Tibial nerve (tissue), 3 donors: ENCODE results near the gene PERCC1.

Source experiments
- CTCF ChIP-seq, 5 experiments: fragments of 200-600 bp in 3 of 5; fragments of 450-650 bp in 2 of 5; sonication (generic) in 3 of 5; IDR thresholded peaks; one replicate each; pipeline ENCODE4 v1.5.1; 2016 to 2019; ENCODE audit warnings: antibody characterized with exemption in 5 of 5, mild to moderate bottlenecking in 3 of 5, moderate library complexity in 2 of 5
- POLR2A ChIP-seq, 2 donors: fragments of 450-650 bp; IDR thresholded peaks; one replicate each; pipeline ENCODE4 v1.6.1; 2017; ENCODE audit warnings: antibody characterized with exemption in 2 of 2, mild to moderate bottlenecking in 2 of 2, moderate library complexity in 2 of 2

DNA sequence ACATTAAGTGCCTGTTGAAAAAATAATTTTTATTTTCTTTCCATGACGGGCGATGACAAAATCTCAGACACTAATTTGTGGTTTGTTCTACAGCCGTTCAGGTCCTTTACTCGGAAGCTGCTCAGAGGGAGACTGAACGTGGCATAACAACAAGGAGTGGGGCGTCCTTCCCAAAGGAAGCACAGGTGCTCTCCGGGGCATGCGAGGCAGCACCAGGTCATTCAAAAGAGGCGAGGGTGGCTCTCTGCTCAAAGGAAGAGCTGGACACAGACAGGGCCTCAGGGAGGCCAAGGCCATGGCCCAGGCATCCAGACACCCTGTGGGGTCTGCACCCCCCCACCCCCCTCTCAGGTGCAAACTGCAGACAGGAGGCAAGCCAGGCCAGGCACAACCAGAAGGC lies 32.5 kb upstream of the PERCC1 start:
- TF ChIP-seq CTCF (IDR thresholded peaks at IDR 0.05) (no peak), POLR2A (IDR thresholded peaks at IDR 0.05) (no peak)
